Mesothelial cell of epicardium (in vitro differentiated cells): ENCODE measurements around the gene DTNA. TPM values are rescaled to one million over a fixed set of nuclear protein-coding genes. Genes with fewer than 3 reads are reported as not detected.

Experiments used
- DNase-seq, 2 experiments: peaks; one replicate each; pipeline ENCODE4 v3.0.0; 2021; ENCODE audit warnings: low spot score in 2 of 2; ENCODE audit not compliant: unreplicated experiment in 2 of 2
- H3K27ac Mint-ChIP-seq: 2 replicates; pipeline ENCODE4 v1.8.0; 2021; ENCODE audit warnings: mixed read lengths
- H3K27me3 Mint-ChIP-seq: 2 replicates; pipeline ENCODE4 v1.8.0; 2021; ENCODE audit warnings: low read depth, mixed read lengths
- H3K36me3 Mint-ChIP-seq: 2 replicates; pipeline ENCODE4 v1.8.0; 2021; ENCODE audit warnings: mixed read lengths
- H3K4me1 Mint-ChIP-seq: 2 replicates; pipeline ENCODE4 v1.8.0; 2021; ENCODE audit warnings: mixed read lengths
- H3K4me3 Mint-ChIP-seq: 2 replicates; pipeline ENCODE4 v1.8.0; 2021; ENCODE audit warnings: mild to moderate bottlenecking, moderate library complexity, mixed read lengths
- H3K9me3 Mint-ChIP-seq: 2 replicates; pipeline ENCODE4 v1.8.0; 2021; ENCODE audit warnings: mixed read lengths
- total RNA-seq: library from RNA; stranded (reverse); gene quantifications from 3 replicates; pipeline ENCODE4 v1.2.1, GENCODE V29; 2021
- TF ChIP-seq, protein P1 (sequence below): fragments of 200-600 bp; sonication (generic); IDR thresholded peaks from one replicate; pipeline ENCODE4 v1.5.0; 2021; ENCODE audit warnings: antibody characterized with exemption; ENCODE audit not compliant: unreplicated experiment

The DTNA gene
- total RNA-seq, 1 donor from 2014 or later, result 10.1 TPM

DNA sequence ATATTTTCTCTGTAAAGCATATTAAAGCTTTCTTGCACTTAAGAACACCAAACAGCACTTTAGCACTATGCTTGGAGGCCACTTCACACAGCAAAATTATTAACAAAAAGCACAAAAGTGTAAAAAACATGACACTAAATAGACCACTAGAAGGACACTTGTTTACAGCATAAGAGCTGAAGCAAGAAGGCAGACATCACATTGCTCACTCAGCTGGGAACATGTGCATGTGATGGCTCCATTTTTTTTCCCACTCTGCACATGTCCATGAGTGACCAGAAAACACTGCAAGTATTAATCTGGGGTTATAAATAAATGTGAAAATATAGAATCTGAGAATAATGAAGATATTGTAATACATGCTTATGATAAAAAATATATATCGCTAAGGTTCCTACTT, 228.0 kb downstream of the DTNA start:
- Mint-ChIP-seq H3K4me3 (no peak overlapping the region), H3K9me3 (peaks cover 5% of the 10 kb centered on the region), H3K4me1 (peaks cover 5% of the 10 kb centered on the region), H3K36me3 (no peaks in the 10 kb centered on the region), H3K27ac (no peak overlapping the region), H3K27me3 (no peaks in the 10 kb centered on the region)
- DNase-seq, result no peak
- TF ChIP-seq, protein P1, sequence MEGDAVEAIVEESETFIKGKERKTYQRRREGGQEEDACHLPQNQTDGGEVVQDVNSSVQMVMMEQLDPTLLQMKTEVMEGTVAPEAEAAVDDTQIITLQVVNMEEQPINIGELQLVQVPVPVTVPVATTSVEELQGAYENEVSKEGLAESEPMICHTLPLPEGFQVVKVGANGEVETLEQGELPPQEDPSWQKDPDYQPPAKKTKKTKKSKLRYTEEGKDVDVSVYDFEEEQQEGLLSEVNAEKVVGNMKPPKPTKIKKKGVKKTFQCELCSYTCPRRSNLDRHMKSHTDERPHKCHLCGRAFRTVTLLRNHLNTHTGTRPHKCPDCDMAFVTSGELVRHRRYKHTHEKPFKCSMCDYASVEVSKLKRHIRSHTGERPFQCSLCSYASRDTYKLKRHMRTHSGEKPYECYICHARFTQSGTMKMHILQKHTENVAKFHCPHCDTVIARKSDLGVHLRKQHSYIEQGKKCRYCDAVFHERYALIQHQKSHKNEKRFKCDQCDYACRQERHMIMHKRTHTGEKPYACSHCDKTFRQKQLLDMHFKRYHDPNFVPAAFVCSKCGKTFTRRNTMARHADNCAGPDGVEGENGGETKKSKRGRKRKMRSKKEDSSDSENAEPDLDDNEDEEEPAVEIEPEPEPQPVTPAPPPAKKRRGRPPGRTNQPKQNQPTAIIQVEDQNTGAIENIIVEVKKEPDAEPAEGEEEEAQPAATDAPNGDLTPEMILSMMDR, result no peak
